ENCODE measurements around the gene MFAP4.
A peak's percentile ranks its signal among the peaks of the same experiment; 100 is the strongest.

The MFAP4 gene

DNA sequence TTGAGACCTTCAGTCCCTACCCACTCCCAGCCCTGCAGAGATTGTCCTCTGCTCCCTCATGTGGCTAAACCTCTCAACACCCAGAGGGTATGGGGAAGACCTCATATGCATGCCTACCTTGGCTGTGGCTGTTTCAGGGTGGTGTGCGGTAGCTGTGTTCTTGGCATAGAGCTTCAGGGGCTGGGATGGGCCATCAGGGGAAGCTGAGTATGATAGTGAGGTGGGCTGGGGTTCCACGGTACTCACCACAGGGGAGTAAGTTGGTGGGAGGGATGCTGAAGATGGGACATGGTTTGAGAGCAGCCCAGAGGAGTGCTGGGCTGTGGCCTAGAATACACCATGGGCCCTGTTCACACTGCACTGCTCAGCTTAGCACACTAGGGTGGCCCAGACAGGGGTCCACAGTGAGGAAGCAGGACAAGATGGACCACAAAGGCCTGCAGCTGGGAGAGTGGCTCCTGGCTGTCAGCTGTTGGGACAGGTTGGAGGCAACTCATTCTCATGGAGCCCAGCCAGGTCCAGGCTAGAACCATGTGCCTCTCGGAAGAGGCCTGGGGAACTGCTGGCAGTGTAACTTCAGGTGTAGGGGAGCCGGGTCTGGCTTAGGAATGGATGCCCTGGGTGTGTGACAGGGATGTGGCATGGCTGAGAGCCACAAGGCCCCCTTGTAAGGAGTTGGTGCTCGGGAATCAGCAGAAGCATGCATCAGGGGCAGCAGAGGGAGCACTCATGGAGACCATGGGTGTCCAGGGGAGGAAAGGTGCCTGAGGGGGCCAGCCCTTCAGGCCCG lies 3.1 kb downstream of the MFAP4 start:
- no peak for DNase-seq

DNA sequence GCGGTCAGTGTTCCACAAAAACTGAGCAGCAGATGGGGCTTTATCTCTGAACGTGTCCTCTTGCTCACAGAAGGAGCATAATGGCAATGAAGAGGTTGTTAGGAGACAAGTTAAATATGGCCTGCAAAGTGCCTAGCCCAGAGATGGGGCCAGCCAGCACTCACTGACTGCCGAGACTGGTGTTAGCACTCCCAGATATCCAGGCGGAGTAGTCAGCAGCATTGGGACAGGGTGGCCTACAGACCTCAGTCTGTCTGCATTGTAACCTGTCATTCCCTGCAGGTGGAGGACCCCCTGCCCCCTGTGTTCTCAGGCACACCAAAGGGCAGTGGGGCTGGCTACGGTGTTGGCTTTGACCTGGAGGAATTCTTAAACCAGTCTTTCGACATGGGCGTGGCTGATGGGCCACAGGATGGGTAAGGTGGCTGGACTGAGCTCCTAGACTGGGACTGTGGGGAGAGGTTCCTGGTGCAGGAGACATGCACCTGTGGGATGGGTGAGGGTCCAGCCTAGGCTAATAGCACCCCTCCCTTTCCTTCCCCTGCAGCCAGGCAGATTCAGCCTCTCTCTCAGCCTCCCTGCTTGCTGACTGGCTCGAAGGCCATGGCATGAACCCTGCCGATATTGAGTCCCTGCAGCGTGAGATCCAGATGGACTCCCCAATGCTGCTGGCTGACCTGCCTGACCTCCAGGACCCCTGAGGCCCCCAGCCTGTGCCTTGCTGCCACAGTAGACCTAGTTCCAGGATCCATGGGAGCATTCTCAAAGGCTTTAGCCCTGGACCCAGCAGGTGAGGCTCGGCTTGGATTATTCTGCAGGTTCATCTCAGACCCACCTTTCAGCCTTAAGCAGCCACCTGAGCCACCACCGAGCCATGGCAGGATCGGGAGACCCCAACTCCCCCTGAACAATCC lies 4.2 kb downstream of the MFAP4 start:
- DNase-seq = no peak

DNA sequence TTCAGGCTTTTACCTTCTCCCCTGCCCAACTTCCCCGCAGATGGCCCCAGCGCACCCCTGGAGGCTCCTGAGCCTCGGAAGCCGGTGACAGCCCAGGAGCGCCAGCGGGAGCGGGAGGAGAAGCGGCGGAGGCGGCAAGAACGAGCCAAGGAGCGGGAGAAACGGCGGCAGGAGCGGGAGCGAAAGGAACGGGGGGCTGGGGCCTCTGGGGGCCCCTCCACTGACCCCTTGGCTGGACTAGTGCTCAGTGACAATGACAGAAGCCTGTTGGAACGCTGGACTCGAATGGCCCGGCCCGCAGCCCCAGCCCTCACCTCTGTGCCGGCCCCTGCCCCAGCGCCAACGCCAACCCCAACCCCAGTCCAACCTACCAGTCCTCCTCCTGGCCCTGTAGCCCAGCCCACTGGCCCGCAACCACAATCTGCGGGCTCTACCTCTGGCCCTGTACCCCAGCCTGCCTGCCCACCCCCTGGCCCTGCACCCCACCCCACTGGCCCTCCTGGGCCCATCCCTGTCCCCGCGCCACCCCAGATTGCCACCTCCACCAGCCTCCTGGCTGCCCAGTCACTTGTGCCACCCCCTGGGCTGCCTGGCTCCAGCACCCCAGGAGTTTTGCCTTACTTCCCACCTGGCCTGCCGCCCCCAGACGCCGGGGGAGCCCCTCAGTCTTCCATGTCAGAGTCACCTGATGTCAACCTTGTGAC lies 5.1 kb downstream of the MFAP4 start:
- DNase-seq = no peak

- DNase-seq = no peak
Observed at GRCh38 chr17:19381361-19381740, 5.6 kb downstream of the MFAP4 start.

GRCh38 chr17:19380481-19381301 lies 6.3 kb downstream of the MFAP4 start:
- DNase-seq = no peak

DNA sequence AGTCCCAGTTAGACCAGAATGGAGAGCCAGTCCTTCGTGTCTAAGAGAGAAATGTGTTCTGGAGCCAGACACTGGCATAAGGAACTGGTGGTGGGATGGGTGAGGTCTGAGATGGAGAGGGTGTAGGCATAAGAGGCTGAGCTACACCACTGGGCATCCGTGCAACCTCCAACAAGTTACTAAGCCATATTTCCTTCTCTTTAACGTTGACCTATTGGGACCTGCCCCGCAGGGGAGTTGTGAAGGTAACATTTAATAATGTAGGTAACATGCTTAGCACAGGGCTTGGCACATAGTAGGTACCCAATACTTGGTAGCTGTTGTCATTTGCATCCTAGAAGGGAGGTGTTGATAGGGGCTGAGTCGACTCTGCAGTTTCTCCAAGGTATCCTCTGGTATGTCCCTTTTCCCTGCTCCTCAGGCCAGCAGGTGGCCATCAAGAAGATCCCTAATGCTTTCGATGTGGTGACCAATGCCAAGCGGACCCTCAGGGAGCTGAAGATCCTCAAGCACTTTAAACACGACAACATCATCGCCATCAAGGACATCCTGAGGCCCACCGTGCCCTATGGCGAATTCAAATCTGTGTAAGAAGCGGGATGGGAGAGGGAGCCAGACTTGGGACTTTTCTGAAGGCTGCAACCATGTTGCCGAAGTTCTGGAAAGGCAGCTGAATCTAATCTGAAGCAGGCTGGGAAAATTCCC lies 7.5 kb downstream of the MFAP4 start:
- DNase-seq = no peak

DNA sequence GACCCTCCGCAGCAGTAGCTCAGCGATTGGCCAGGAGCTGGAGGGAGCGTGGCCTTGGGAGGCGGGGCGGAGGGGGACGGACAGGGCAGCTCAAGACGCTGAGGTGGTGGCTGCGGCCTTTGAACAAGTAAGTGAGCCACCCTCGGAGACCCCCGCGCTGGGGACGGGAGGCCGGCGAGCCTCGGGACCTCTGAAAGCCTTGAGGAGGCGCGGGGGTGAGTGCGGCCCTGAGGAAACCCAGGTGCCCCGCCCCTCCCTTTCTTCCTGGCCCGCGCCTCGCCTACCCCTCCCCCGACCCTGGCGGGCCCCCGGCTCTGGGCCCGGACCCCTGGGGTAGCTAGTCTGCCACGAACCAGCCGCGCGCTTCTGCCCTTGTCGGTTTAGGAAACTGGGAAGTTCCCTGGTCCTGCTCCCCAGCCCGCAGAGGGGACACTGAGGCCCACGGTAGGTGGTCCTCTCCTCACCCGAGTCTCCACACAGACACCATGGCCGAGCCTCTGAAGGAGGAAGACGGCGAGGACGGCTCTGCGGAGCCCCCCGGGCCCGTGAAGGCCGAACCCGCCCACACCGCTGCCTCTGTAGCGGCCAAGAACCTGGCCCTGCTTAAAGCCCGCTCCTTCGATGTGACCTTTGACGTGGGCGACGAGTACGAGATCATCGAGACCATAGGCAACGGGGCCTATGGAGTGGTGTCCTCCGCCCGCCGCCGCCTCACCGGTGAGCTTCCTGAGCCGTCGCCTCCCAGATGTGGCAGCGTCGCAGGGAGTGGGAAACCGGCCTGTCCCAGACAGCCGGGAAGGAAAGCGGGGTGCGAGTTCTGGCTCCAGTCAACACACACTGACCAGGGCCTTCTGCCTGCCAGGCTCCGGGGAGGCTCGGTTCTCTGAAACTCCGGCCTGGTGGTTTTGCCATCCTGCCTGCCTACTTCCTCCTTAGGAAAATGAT lies 8.3 kb downstream of the MFAP4 start, which contains the start of gene MAPK7:
Gene MAPK7, plus strand, starts transcription at position 83 of the 945 bp plus-strand sequence. Its CDS starts 403 bp downstream, at position 486.
- DNase-seq = peak; percentile 8

GRCh38 chr17:19377602-19378415 lies 9.2 kb downstream of the MFAP4 start:
- peak; percentile 97 for DNase-seq

- peak; percentile 28 for DNase-seq
Observed at GRCh38 chr17:19376811-19377210, 10.2 kb downstream of the MFAP4 start.

DNA sequence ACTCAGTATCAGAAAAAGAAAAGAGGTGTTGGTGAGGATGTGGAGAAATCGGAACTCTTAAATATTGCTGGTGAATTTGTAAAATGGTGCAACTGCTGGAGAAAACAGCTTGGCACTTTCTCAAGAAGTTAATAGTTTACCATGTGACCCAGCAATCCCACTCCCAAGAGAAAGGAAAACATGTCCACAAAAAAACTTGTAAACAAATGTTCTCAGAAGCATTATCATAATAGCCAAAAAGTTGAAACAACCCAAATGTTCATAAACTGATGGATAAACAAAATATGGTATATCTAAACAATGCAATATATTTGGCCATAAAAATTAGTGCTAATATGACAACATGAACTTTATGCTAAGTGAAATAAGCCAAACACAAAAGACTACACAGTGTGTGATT lies 11.3 kb downstream of the MFAP4 start:
- no peak for DNase-seq

DNA sequence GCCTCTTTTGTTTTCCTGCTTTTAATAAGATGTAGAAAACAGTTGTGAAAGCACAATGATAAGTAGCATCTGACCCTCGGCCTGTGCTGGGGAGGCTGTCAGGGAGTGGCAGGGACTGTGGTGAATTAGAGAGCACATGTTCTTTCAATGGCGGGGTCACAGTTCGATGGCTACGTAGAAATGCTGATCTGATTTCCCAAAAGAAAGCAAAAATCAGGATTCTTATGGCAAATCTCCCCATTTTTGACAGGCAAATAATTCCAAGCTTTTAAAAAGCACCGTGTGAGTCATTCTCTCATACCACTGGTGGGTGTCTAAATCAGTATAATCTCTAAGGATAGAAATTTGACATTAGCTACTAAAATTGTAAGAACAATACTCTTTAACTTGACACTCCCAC lies 12.9 kb downstream of the MFAP4 start:
- DNase-seq = no peak

GRCh38 chr17:19372866-19373504 lies 14.0 kb downstream of the MFAP4 start:
- no peak for DNase-seq

DNA sequence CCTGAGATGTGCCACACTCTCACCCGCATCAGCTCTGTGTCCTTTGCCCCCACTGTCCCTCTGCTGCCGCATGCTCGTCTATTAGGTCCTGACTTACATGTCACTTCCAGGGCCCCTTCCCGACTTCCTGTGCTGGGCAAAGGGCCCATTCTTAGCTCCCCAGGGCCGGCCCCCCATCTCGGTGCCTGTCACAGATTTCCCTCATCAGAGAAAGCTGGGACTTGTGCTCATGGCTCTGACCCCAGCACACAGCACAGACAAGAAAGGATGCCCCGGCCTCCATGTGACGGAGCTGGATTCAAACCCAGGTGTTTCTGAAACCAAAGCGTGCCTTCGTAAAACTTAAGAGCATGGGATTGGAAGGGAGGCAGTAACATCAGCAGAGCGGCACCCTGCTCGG lies 14.6 kb downstream of the MFAP4 start:
- no peak for DNase-seq

DNA sequence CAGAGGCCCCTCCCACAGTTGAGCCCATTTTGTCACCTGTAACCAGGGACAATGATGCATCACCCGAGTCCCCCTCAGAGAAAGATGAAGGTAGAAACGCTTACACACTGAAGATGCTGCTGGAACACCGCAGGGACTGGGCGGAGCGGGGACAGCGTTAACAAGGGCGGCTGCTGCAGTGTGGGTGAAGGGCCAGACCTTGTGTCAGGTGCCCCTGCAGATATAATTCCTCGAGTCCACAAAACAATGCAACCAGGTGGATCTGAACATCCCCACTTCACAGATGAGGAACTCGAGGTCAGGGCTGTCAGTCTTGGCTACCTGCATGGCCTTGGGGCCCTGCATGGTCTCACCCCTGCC lies 15.0 kb downstream of the MFAP4 start:
- DNase-seq = no peak

- DNase-seq = peak; percentile 28
Observed at GRCh38 chr17:19371259-19372010, 15.6 kb downstream of the MFAP4 start.

- DNase-seq = peak; percentile 36
Observed at GRCh38 chr17:19370493-19370960, 16.5 kb downstream of the MFAP4 start.

DNA sequence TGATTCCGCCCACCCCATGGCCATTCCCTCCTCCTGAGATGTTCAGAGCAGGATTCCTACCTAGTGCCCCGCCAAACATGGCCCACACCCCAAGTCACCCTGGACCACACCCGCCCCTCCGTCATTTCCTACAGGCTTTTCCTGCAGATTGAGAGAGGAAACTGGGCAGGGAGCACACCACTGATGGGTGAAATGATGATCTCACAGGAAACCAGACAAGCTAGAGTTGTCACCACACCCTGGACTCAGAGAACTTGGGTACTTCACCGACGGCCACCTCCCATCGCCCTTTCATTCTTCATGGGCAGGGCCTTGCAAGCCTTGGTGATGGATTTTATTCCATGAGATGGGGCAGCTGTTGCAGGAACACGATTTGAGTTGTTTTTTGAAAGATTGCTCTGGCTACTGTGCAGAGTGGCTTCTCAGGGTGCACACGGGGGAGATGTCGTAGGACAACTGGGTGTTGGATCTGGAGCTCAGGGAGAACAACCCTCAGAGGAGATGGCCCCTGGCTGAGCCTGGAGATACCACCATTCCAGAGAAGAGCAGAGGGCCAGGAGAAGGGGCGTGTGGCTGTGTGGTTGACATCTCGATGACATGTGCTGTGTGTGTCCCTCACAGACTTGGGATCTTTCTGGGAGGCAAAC lies 17.0 kb downstream of the MFAP4 start:
- DNase-seq = peak; percentile 61
